ENCODE data around the gene TOMM70. TPM values are rescaled to one million over a fixed set of nuclear protein-coding genes. Genes with fewer than 3 reads are reported as not detected.

The TOMM70 gene
- total RNA-seq, 2 donors from 2014 or later = 22.5 to 30.3 TPM

DNA sequence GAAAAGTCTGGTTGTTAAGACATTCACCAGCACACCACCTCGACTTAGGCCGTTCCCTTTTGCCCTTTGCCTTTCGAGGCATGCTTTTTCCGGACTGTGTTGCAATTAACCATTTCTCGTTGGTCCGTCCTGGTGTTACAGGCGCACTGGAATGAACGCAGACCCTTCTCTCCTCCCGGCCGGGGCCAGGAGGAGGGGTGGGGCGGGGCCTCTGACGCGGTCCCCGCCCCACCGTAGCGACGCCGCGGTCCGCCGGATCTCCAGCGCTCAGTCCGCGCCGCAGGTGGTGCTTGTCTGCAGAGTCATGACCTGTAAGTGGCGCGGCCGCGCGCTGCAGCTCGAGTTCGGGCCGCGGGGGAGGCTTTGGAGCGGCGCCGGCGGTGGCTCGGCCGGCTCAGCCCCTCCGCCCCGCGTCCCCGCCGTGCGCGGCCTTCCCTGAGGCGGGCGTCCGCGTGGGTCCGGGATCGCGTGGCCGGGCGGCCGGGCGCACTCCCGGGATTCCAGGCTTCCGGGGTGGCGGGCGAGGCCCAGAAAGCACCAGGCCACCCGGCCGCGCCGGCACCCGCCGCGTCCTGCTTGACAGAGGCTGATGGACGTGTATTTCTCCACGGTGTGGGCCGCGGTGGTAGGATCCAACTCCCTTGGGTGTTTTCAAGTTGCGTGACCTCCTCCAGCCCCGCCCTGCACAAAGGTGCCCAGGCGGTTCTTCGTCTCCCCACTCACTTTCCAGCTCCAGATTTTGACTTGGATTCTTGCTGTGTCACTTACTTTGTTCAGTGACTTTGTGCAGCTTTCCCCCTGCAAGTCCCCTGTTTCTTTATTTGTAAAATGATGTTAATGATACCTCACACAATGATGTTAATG, 66.2 kb downstream of the TOMM70 start, which contains the start of gene NIT2:
Gene NIT2, plus strand, starts transcription at position 270 of the 864 bp plus-strand sequence. Its CDS starts 35 bp downstream, at position 305.
- Histone ChIP-seq H3K36me3 (peaks cover 4% of the 10 kb centered on the region), H3K4me1 (ENCODE audit: control insufficient read depth in 1 of 2, low read depth in 2 of 2) (peaks cover 6 to 12% of the 10 kb centered on the region in 2 donors), H3K4me3 (peak within 1 kb of the TSS; percentile 70), H3K9me3 (no peaks in the 10 kb centered on the region), H3K27me3 (replicated peaks; ENCODE audit: insufficient read depth) (no peaks in the 10 kb centered on the region), H3K27ac (peak within 1 kb of the TSS; percentile 66 to 80)
- TF ChIP-seq, protein P1, sequence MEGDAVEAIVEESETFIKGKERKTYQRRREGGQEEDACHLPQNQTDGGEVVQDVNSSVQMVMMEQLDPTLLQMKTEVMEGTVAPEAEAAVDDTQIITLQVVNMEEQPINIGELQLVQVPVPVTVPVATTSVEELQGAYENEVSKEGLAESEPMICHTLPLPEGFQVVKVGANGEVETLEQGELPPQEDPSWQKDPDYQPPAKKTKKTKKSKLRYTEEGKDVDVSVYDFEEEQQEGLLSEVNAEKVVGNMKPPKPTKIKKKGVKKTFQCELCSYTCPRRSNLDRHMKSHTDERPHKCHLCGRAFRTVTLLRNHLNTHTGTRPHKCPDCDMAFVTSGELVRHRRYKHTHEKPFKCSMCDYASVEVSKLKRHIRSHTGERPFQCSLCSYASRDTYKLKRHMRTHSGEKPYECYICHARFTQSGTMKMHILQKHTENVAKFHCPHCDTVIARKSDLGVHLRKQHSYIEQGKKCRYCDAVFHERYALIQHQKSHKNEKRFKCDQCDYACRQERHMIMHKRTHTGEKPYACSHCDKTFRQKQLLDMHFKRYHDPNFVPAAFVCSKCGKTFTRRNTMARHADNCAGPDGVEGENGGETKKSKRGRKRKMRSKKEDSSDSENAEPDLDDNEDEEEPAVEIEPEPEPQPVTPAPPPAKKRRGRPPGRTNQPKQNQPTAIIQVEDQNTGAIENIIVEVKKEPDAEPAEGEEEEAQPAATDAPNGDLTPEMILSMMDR (IDR thresholded peaks at IDR 0.05) = no peak
- ATAC-seq (ENCODE audit: insufficient number of reproducible peaks, low FRiP score, low read depth) (peak; percentile 81), DNase-seq (ENCODE audit: low spot score) (peak; percentile 25)

- TF ChIP-seq, protein P1 (IDR thresholded peaks at IDR 0.05) = no peak
- Histone ChIP-seq H3K9me3 (no peaks in the 10 kb centered on the region), H3K4me3 (peak overlapping the region; percentile 70), H3K27ac (peak overlapping the region; percentile 66 to 80), H3K27me3 (replicated peaks; ENCODE audit: insufficient read depth) (no peaks in the 10 kb centered on the region), H3K36me3 (peaks cover under 1% of the 10 kb centered on the region), H3K4me1 (ENCODE audit: control insufficient read depth in 1 of 2, low read depth in 2 of 2) (peaks cover 6 to 12% of the 10 kb centered on the region in 2 donors)
- ATAC-seq (ENCODE audit: insufficient number of reproducible peaks, low FRiP score, low read depth) (no peak), DNase-seq (ENCODE audit: low spot score) (no peak)
Measured at GRCh38 chr3:100333970-100334487, 66.9 kb downstream of the TOMM70 start.

- ATAC-seq (ENCODE audit: insufficient number of reproducible peaks, low FRiP score, low read depth) (no peak), DNase-seq (ENCODE audit: low spot score) (no peak)
- TF ChIP-seq, protein P1 (IDR thresholded peaks at IDR 0.05) = no peak
- no peak overlapping the region for H3K4me3 ChIP-seq
- no peak overlapping the region for H3K27ac ChIP-seq
- no peaks in the 10 kb centered on the region for H3K9me3 ChIP-seq
- peaks cover 6 to 12% of the 10 kb centered on the region in 2 donors for H3K4me1 ChIP-seq (ENCODE audit: control insufficient read depth in 1 of 2, low read depth in 2 of 2)
- H3K36me3 ChIP-seq = no peaks in the 10 kb centered on the region
- no peaks in the 10 kb centered on the region for H3K27me3 ChIP-seq (replicated peaks; ENCODE audit: insufficient read depth)
Measured at GRCh38 chr3:100333051-100333450, 67.8 kb downstream of the TOMM70 start.

GRCh38 chr3:100331660-100332059, 69.2 kb downstream of the TOMM70 start:
- no peaks in the 10 kb centered on the region for H3K27me3 ChIP-seq (replicated peaks; ENCODE audit: insufficient read depth)
- no peaks in the 10 kb centered on the region for H3K36me3 ChIP-seq
- peaks cover 6 to 12% of the 10 kb centered on the region in 2 donors for H3K4me1 ChIP-seq (ENCODE audit: control insufficient read depth in 1 of 2, low read depth in 2 of 2)
- no peak for DNase-seq (ENCODE audit: low spot score)
- H3K4me3 ChIP-seq = no peak overlapping the region
- no peak overlapping the region for H3K27ac ChIP-seq
- no peak for ATAC-seq (ENCODE audit: insufficient number of reproducible peaks, low FRiP score, low read depth)
- TF ChIP-seq, protein P1 (IDR thresholded peaks at IDR 0.05) = no peak
- H3K9me3 ChIP-seq = no peaks in the 10 kb centered on the region

GRCh38 chr3:100330651-100331050, 70.2 kb downstream of the TOMM70 start:
- no peak for ATAC-seq (ENCODE audit: insufficient number of reproducible peaks, low FRiP score, low read depth)
- H3K27ac ChIP-seq = no peak overlapping the region
- TF ChIP-seq, protein P1 (IDR thresholded peaks at IDR 0.05) = no peak
- H3K4me3 ChIP-seq = no peak overlapping the region
- H3K36me3 ChIP-seq = no peaks in the 10 kb centered on the region
- DNase-seq (ENCODE audit: low spot score) = no peak
- H3K27me3 ChIP-seq (replicated peaks; ENCODE audit: insufficient read depth) = no peaks in the 10 kb centered on the region
- H3K4me1 ChIP-seq (ENCODE audit: control insufficient read depth in 1 of 2, low read depth in 2 of 2) = peaks cover 6 to 7% of the 10 kb centered on the region in 2 donors
- H3K9me3 ChIP-seq = no peaks in the 10 kb centered on the region
